H1 (cell line): Measurements from ENCODE around the gene SYDE2. TPM values are rescaled to one million over a fixed set of nuclear protein-coding genes. Genes with fewer than 3 reads are reported as not detected.
"Not testable (repeated sequence)": the region's sequence is repeated elsewhere in the genome, so short reads cannot be mapped to it uniquely, and the experiment has no call there.

Experiments
- CTCF ChIA-PET: fragments of 300-600 bp; sonication (Branson Sonifier 250); formaldehyde crosslinking; loops from one replicate; lab custom pipeline; 2021; ENCODE audit not compliant: partially characterized antibody; lab: Charles Lee
- POLR2A ChIA-PET: fragments of 300-600 bp; sonication (Branson Sonifier 250); formaldehyde crosslinking; loops from one replicate; lab custom pipeline; 2021; ENCODE audit warnings: inconsistent platforms; ENCODE audit not compliant: partially characterized antibody; lab: Charles Lee
- DNase-seq, 2 experiments: peaks; one replicate each; pipeline versions ENCODE4 v3.0.0 to v3.0.0-alpha.2; 2010 to 2022; ENCODE audit warnings: low spot score in 2 of 2, low read depth in 1 of 2, mixed read lengths in 1 of 2
- FAIRE-seq: peaks from 2 replicates; lab custom pipeline; 2011; peaks lifted over from hg19 to GRCh38; lab: Jason Lieb, UNC
- H2AFZ ChIP-seq: 2 replicates; pipeline ENCODE4 v1.8.1; 2012; ENCODE audit warnings: low read length, inconsistent platforms
- H2AK5ac ChIP-seq: 2 replicates; pipeline ENCODE4 v1.6.1; 2013; ENCODE audit warnings: low read depth, low read length
- H2BK120ac ChIP-seq: replicated peaks from 2 replicates; pipeline ENCODE3; 2013; ENCODE audit warnings: low read depth, low read length, inconsistent platforms
- H2BK12ac ChIP-seq: 2 replicates; pipeline ENCODE4 v1.6.1; 2013; ENCODE audit warnings: low read depth, low read length
- H2BK15ac ChIP-seq: 2 replicates; pipeline ENCODE4 v1.6.1; 2013; ENCODE audit warnings: low read length
- H2BK20ac ChIP-seq: 2 replicates; pipeline ENCODE4 v1.6.1; 2013; ENCODE audit warnings: low read length
- H2BK5ac ChIP-seq: 2 replicates; pipeline ENCODE4 v1.6.1; 2013; ENCODE audit warnings: low read depth, low read length
- H3K14ac ChIP-seq: 2 replicates; pipeline ENCODE4 v1.6.1; 2013; ENCODE audit warnings: inconsistent platforms; ENCODE audit not compliant: insufficient read length
- H3K18ac ChIP-seq: 2 replicates; pipeline ENCODE4 v1.6.1; 2013; ENCODE audit warnings: low read length; ENCODE audit errors: extremely low read depth
- H3K23ac ChIP-seq: 2 replicates; pipeline ENCODE4 v1.6.1; 2013; ENCODE audit warnings: inconsistent platforms; ENCODE audit not compliant: insufficient read length
- H3K23me2 ChIP-seq: 2 replicates; pipeline ENCODE4 v1.6.1; 2013; ENCODE audit warnings: low read depth, low read length
- H3K27ac ChIP-seq: 2 replicates; pipeline ENCODE4 v1.6.1; 2011; ENCODE audit warnings: low read depth, low read length, inconsistent platforms
- H3K27me3 ChIP-seq, 4 experiments: replicated peaks in 1 of 4; 1 replicate in 1 of 4; 2 replicates in 3 of 4; pipeline versions ENCODE4 v1.6.1 to v1.8.1; 2011 to 2013; ENCODE audit warnings: low read length in 3 of 4, mild to moderate bottlenecking in 3 of 4, inconsistent platforms in 2 of 4, mixed read lengths in 2 of 4, moderate library complexity in 1 of 4; ENCODE audit not compliant: control insufficient read depth in 3 of 4, insufficient read depth in 3 of 4; ENCODE audit errors: extremely low read depth in 1 of 4
- H3K36me3 ChIP-seq, 4 experiments: 2 replicates each; pipeline versions ENCODE4 v1.6.1 to v1.8.1; 2011 to 2013; ENCODE audit warnings: mild to moderate bottlenecking in 4 of 4, low read length in 3 of 4, moderate library complexity in 2 of 4, control low read depth in 1 of 4, inconsistent platforms in 1 of 4; ENCODE audit not compliant: insufficient read depth in 4 of 4, control insufficient read depth in 2 of 4
- H3K4ac ChIP-seq: replicated peaks from 2 replicates; pipeline ENCODE3; 2013; ENCODE audit warnings: low read length, low read depth, mixed read lengths, inconsistent platforms; ENCODE audit not compliant: insufficient read length
- H3K4me1 ChIP-seq, 4 experiments: replicated peaks in 1 of 4; 1 replicate in 1 of 4; 2 replicates in 3 of 4; pipeline versions ENCODE4 v1.6.1 to v1.8.1; 2011 to 2013; ENCODE audit warnings: low read length in 3 of 4, inconsistent platforms in 2 of 4, mixed read lengths in 1 of 4; ENCODE audit not compliant: insufficient read depth in 4 of 4, control insufficient read depth in 3 of 4
- H3K4me2 ChIP-seq, 2 experiments: 2 replicates each; pipeline versions ENCODE4 v1.6.1 to v1.8.1; 2011 to 2013; ENCODE audit warnings: low read depth in 2 of 2, low read length in 2 of 2, control low read depth in 1 of 2, inconsistent platforms in 1 of 2, mild to moderate bottlenecking in 1 of 2; ENCODE audit not compliant: insufficient read depth in 1 of 2
- H3K4me3 ChIP-seq, 4 experiments: fragments of 200-600, 300-600 bp in 1 of 4; sonication (generic), shearing (Covaris generic), sonication (Bioruptor Twin) in 1 of 4; 2 replicates each; pipeline versions ENCODE4 v1.5.1 to v1.8.1; 2011 to 2016; ENCODE audit warnings: low read length in 4 of 4, low read depth in 3 of 4, control low read depth in 2 of 4, inconsistent platforms in 2 of 4, mild to moderate bottlenecking in 2 of 4, mixed read lengths in 1 of 4, moderate library complexity in 1 of 4; ENCODE audit not compliant: insufficient read depth in 2 of 4; ENCODE audit errors: extremely low read depth in 1 of 4
- H3K56ac ChIP-seq: replicated peaks from 2 replicates; pipeline ENCODE3; 2013; ENCODE audit warnings: low read depth, mild to moderate bottlenecking, mixed read lengths, low read length, inconsistent platforms; ENCODE audit not compliant: insufficient read length
- H3K79me1 ChIP-seq: 2 replicates; pipeline ENCODE4 v1.6.1; 2013; ENCODE audit warnings: low read depth, low read length, control low read depth
- H3K79me2 ChIP-seq, 2 experiments: 2 replicates each; pipeline versions ENCODE4 v1.6.1 to v1.8.1; 2012 to 2013; ENCODE audit warnings: low read length in 2 of 2, mild to moderate bottlenecking in 2 of 2, inconsistent platforms in 1 of 2; ENCODE audit not compliant: insufficient read depth in 2 of 2, control insufficient read depth in 1 of 2
- H3K9ac ChIP-seq, 4 experiments: replicated peaks in 1 of 4; 1 replicate in 1 of 4; 2 replicates in 3 of 4; pipeline versions ENCODE4 v1.6.1 to v1.8.1; 2011 to 2013; ENCODE audit warnings: low read depth in 3 of 4, low read length in 3 of 4, control low read depth in 2 of 4, mild to moderate bottlenecking in 2 of 4, moderate library complexity in 2 of 4, inconsistent platforms in 1 of 4; ENCODE audit errors: extremely low read depth in 1 of 4
- H3K9me3 ChIP-seq, 2 experiments: 2 replicates each; pipeline versions ENCODE4 v1.6.1 to v1.8.1; 2012 to 2013; ENCODE audit warnings: mild to moderate bottlenecking in 2 of 2, moderate library complexity in 2 of 2, control low read depth in 1 of 2, inconsistent platforms in 1 of 2, low read depth in 1 of 2, low read length in 1 of 2, mixed read lengths in 1 of 2; ENCODE audit not compliant: insufficient read depth in 2 of 2
- H4K20me1 ChIP-seq, 2 experiments: replicated peaks in 1 of 2; 2 replicates each; pipeline versions ENCODE3 to v1.8.1; 2011 to 2013; ENCODE audit warnings: inconsistent platforms in 2 of 2, low read length in 2 of 2, mild to moderate bottlenecking in 1 of 2; ENCODE audit not compliant: insufficient read depth in 2 of 2, control insufficient read depth in 1 of 2
- H4K5ac ChIP-seq: 2 replicates; pipeline ENCODE4 v1.6.1; 2013; ENCODE audit warnings: low read length, low read depth, mixed read lengths, inconsistent platforms; ENCODE audit not compliant: insufficient read length
- H4K8ac ChIP-seq: 2 replicates; pipeline ENCODE4 v1.8.0; 2013; ENCODE audit warnings: mild to moderate bottlenecking, moderate library complexity, low read length, inconsistent platforms; ENCODE audit not compliant: insufficient read depth; ENCODE audit errors: extremely low read depth
- H4K91ac ChIP-seq: replicated peaks from 2 replicates; pipeline ENCODE3; 2013; ENCODE audit warnings: low read length, mixed read lengths, inconsistent platforms; ENCODE audit not compliant: insufficient read length
- polyA plus RNA-seq, 7 experiments: library from polyadenylated mRNA; depleted of rRNA in 3 of 7; stranded (reverse) in 5 of 7; unstranded in 2 of 7; fragments of >200 nt in 5 of 7; fragments of 200-250 nt in 2 of 7; gene quantifications; 1 replicate in 5 of 7; 2 replicates in 1 of 7; 4 replicates in 1 of 7; pipeline versions ENCODE4 v1.2.1 to v1.2.3, GENCODE V29; 2011 to 2013; ENCODE audit warnings: missing spikeins in 2 of 7, mixed read lengths in 2 of 7
- total RNA-seq: library from RNA; stranded (reverse); fragmentation: NEBNext Ultra II Directional; extraction: Animal tissue kit (Norgen Biotek cat#: 25700); gene quantifications from 2 replicates; pipeline ENCODE4 v1.2.1, GENCODE V29; 2021

Gene SYDE2
- total and polyA plus RNA-seq, 2 of the 8 experiments (the other 6 are each of a cell fraction or from before 2014, with no cell fraction given) = 1.6 to 14.6 TPM

DNA sequence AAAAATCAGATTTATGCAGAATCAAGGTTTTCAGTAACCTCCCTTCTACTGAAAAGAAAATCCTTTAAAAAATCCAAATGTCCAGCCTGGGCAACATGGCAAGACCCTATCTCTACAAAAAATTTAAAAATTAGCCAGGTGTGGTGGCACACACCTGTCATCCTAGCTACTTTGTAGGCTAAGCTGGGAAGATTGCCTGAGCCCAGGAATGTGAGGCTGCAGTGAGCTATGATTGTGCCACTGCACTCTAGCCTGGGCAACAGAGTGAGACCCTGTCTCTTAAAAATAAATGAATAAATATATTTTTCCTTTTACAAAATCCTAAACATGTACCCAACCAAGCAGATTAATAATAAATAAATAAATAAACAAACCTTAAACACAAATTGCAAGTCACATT is 8.7 kb downstream of the SYDE2 start:
- H3K27ac ChIP-seq, H2BK120ac ChIP-seq, H3K23me2 ChIP-seq, H3K56ac ChIP-seq, DNase-seq, H4K8ac ChIP-seq, H3K27me3 ChIP-seq, H3K9ac ChIP-seq, H2AK5ac ChIP-seq, H4K20me1 ChIP-seq, H3K9me3 ChIP-seq, H3K14ac ChIP-seq, H3K4me3 ChIP-seq, H3K23ac ChIP-seq, H3K79me1 ChIP-seq, H3K4me2 ChIP-seq, H3K4ac ChIP-seq, H2AFZ ChIP-seq, H2BK12ac ChIP-seq, H2BK20ac ChIP-seq, FAIRE-seq, H4K5ac ChIP-seq, H3K18ac ChIP-seq, H2BK15ac ChIP-seq, H4K91ac ChIP-seq, H2BK5ac ChIP-seq, H3K4me1 ChIP-seq: not testable (repeated sequence)
- peaks cover 0 to 44% of the 10 kb centered on the region in 2 experiments; a peak in 3 of 4 replicates for H3K79me2 ChIP-seq
- ChIA-PET POLR2A (interaction anchor here (0.8 kb wide), 1 partner anchor 8 kb away, joined by 3 read pairs; the partner anchor contains the start of gene SYDE2), CTCF (interaction anchor here (0.7 to 1.4 kb wide), 3 partner anchors 15 to 57 kb away, joined by 3 to 4 read pairs (median 3); no protein-coding TSS in a partner anchor)
- peaks cover 2 to 25% (median 6%) of the 10 kb centered on the region in 4 experiments; a peak in 5 of 8 replicates for H3K36me3 ChIP-seq
